ENCODE data around the gene RAB1B.

The RAB1B gene

GRCh38 chr11:66268244-66268951, at the start of gene RAB1B:
RAB1B (plus strand) TSS chr11:66268639; CDS start chr11:66268680, 41 bp downstream.
- DNase-seq (ENCODE audit: low spot score): peak; percentile 100

- DNase-seq (ENCODE audit: low spot score): no peak
These were observed 49.4 kb upstream of the RAB1B start for GRCh38 chr11:66218846-66219620.

- no peak for DNase-seq (ENCODE audit: low spot score)
These were observed 48.4 kb upstream of the RAB1B start for GRCh38 chr11:66219846-66220565.

- DNase-seq (ENCODE audit: low spot score): no peak
These were observed 47.9 kb upstream of the RAB1B start for GRCh38 chr11:66220566-66220935.

- no peak for DNase-seq (ENCODE audit: low spot score)
These were observed 47.4 kb upstream of the RAB1B start for GRCh38 chr11:66221012-66221411.

GRCh38 chr11:66221726-66222236, 46.7 kb upstream of the RAB1B start:
- no peak for DNase-seq (ENCODE audit: low spot score)

GRCh38 chr11:66222358-66223149, 45.9 kb upstream of the RAB1B start:
- DNase-seq (ENCODE audit: low spot score): peak; percentile 95

GRCh38 chr11:66224226-66224855, 44.1 kb upstream of the RAB1B start:
- no peak for DNase-seq (ENCODE audit: low spot score)

- DNase-seq (ENCODE audit: low spot score): no peak
These were observed 43.4 kb upstream of the RAB1B start for GRCh38 chr11:66225066-66225465.

GRCh38 chr11:66226101-66226500, 42.3 kb upstream of the RAB1B start:
- DNase-seq (ENCODE audit: low spot score): no peak

- DNase-seq (ENCODE audit: low spot score): no peak
These were observed 40.7 kb upstream of the RAB1B start for GRCh38 chr11:66227700-66228099.

GRCh38 chr11:66228521-66228920, 39.9 kb upstream of the RAB1B start:
- no peak for DNase-seq (ENCODE audit: low spot score)

- DNase-seq (ENCODE audit: low spot score): no peak
These were observed 38.3 kb upstream of the RAB1B start for GRCh38 chr11:66230156-66230555.

GRCh38 chr11:66230978-66231377, 37.5 kb upstream of the RAB1B start:
- DNase-seq (ENCODE audit: low spot score): no peak

- DNase-seq (ENCODE audit: low spot score): no peak
These were observed 36.9 kb upstream of the RAB1B start for GRCh38 chr11:66231561-66231960.

GRCh38 chr11:66232769-66233168, 35.7 kb upstream of the RAB1B start:
- no peak for DNase-seq (ENCODE audit: low spot score)

GRCh38 chr11:66233301-66233700, 35.1 kb upstream of the RAB1B start:
- DNase-seq (ENCODE audit: low spot score): no peak

GRCh38 chr11:66235141-66235540, 33.3 kb upstream of the RAB1B start:
- no peak for DNase-seq (ENCODE audit: low spot score)

GRCh38 chr11:66237867-66238266, 30.6 kb upstream of the RAB1B start:
- DNase-seq (ENCODE audit: low spot score): no peak

GRCh38 chr11:66238786-66239413, 29.5 kb upstream of the RAB1B start:
- no peak for DNase-seq (ENCODE audit: low spot score)

- DNase-seq (ENCODE audit: low spot score): no peak
These were observed 28.9 kb upstream of the RAB1B start for GRCh38 chr11:66239511-66239910.

All from CD4-positive, alpha-beta T cell treated with Interleukin-15 for 4 hours (primary cell).